D721Med (cell line): ENCODE data around the gene BLCAP.
"Not testable (repeated sequence)": the region's sequence is repeated elsewhere in the genome, so short reads cannot be mapped to it uniquely, and the experiment has no call there.

Source experiments
- DNase-seq: peaks from one replicate; pipeline ENCODE4 v3.0.0; 2011; ENCODE audit warnings: low spot score; ENCODE audit not compliant: insufficient read length
- FAIRE-seq: peaks from 2 replicates; lab custom pipeline; 2011; peaks lifted over from hg19 to GRCh38; lab: Jason Lieb, UNC
- CTCF ChIP-seq: IDR thresholded peaks from 2 replicates; pipeline ENCODE4 v1.5.1; 2012; ENCODE audit warnings: mild to moderate bottlenecking, control low read depth; ENCODE audit not compliant: insufficient read depth; ENCODE audit errors: missing control alignments

BLCAP gene

GRCh38 chr20:37477041-37477440 lies 50.6 kb downstream of the BLCAP start:
- DNase-seq (no peak), FAIRE-seq (no peak)
- TF ChIP-seq CTCF = no peak

- FAIRE-seq (no peak), DNase-seq (no peak)
- no peak for TF ChIP-seq CTCF
Observed at GRCh38 chr20:37475252-37475651, 52.4 kb downstream of the BLCAP start.

GRCh38 chr20:37474386-37474785 lies 53.3 kb downstream of the BLCAP start:
- no peak for DNase-seq
- FAIRE-seq = no peak
- TF ChIP-seq CTCF = no peak

- TF ChIP-seq CTCF = no peak
- no peak for FAIRE-seq
- DNase-seq = no peak
Observed at GRCh38 chr20:37473249-37474000, 54.3 kb downstream of the BLCAP start.

GRCh38 chr20:37472435-37472834 lies 55.2 kb downstream of the BLCAP start:
- not testable (repeated sequence) for DNase-seq, FAIRE-seq

GRCh38 chr20:37471741-37472235 lies 55.9 kb downstream of the BLCAP start:
- FAIRE-seq = no peak
- no peak for TF ChIP-seq CTCF

GRCh38 chr20:37470190-37470589 lies 57.5 kb downstream of the BLCAP start:
- not testable (repeated sequence) for DNase-seq, FAIRE-seq

More at GRCh38 chr20:37471741-37472235, 55.9 kb downstream of the BLCAP start:
- no peak for DNase-seq

GRCh38 chr20:37469531-37469930 lies 58.1 kb downstream of the BLCAP start:
- no peak for TF ChIP-seq CTCF
- FAIRE-seq = no peak
- no peak for DNase-seq
